GM12874 (cell line): ENCODE results near the gene MCC.

Experiments used
- TF ChIP-seq, protein P1 (sequence below): IDR thresholded peaks from 2 replicates; pipeline ENCODE4 v1.5.1; 2011; ENCODE audit warnings: low read depth, mild to moderate bottlenecking, control low read depth, low read length, moderate library complexity; ENCODE audit not compliant: insufficient read depth

The MCC gene

DNA sequence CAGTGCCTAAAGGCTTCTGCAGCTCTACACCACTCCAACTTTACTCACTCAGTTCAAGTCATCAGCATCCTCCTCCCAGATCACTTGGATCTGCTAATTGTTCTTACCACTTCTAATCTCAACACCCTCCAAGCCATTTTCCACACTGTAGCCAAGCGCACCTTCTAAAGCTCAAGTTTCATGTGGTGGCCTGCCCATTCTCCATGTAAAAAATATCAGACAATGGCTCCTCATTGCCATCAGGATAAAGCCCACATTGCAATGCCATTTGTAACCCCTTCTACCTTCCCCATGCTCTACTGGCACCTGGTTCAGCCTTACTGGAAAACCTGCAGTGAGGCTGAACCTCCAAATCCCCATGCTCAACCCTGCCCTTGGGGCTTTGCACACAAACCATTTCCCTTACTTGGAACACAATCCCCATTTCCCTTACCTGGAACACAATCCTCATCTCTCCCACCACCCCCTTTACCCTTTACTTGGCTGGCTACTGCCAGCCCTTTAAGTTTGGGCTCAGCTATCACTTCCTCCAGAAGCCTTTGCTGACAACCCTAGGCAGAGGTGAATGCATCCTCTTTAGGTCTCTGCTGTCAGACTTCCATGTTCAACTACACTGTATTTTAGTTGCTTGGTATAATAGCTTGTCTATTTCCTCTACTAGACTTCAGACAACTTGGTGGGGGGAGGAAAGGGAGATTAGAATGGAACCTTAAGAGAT lies 273.5 kb downstream of the MCC start:
- TF ChIP-seq, protein P1, sequence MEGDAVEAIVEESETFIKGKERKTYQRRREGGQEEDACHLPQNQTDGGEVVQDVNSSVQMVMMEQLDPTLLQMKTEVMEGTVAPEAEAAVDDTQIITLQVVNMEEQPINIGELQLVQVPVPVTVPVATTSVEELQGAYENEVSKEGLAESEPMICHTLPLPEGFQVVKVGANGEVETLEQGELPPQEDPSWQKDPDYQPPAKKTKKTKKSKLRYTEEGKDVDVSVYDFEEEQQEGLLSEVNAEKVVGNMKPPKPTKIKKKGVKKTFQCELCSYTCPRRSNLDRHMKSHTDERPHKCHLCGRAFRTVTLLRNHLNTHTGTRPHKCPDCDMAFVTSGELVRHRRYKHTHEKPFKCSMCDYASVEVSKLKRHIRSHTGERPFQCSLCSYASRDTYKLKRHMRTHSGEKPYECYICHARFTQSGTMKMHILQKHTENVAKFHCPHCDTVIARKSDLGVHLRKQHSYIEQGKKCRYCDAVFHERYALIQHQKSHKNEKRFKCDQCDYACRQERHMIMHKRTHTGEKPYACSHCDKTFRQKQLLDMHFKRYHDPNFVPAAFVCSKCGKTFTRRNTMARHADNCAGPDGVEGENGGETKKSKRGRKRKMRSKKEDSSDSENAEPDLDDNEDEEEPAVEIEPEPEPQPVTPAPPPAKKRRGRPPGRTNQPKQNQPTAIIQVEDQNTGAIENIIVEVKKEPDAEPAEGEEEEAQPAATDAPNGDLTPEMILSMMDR = no peak

DNA sequence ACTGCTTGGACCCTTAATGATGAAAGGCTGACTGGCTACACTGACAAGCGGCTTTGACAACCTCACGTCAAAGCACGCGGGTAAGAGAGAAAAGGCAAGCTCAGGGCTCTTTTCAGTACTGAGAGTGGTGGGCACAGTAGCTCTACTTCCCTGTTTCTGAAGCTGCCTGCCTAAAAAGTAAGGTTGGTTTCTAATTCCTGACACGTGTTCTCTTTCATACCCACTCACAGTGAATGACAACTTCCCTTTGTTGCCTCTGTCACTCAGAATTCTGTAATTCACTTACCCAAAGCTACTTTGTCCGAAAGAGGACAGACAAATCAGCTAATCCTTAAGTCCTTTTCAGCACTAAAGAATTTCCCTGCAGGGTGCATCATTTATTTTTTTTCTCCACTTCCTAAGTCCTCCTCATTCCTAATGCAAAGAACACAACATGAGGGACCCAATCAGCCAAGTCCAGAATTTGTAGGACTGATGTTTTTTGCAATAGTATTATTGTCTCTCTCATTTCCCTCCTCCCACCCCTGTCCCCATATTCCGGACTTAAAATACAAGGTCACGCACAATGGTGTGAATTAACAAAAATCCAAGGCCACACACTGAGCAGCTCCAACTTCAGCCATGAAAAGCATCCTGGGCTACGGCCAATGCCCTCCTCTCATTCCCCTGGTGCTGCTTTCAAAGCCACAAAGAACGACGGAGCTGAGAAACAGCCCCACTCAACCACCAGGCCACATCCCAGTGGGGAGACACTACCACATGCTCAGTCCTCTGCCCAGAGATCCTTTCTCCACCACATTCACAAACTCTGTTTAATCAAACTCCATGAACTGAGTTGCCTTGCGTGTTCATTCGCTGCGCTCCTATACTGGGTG lies 274.5 kb downstream of the MCC start:
- TF ChIP-seq, protein P1 = no peak

DNA sequence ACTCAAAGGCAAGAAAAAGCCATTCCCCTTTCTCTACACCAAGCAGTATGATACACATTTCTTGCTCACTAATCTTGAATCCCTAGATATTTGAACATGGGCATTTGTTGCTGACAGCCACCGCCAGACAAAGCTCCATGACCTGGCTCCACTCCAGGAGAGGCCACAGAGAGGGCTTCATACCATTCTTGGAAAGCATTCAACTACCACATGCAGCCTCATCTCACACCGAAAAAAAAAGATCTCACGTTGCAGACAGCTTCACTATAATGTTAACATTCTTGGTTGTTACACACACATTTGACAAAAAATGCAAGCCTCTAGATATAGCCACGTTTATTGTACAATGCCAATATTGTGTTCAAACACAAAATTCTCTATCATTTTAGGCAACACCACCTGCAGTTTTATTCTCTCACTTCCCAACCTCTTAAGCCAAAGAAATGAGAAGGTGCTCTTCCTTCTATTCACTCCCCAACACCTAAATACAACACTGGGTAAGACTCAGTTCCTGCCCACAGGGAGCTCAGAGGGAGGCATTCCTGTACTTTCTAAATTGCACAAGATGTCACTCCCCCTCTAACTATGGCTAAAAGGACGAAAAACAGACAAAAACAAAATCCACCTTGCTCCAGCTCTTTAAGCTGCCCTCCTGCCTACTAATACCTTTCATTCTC lies 275.9 kb downstream of the MCC start:
- TF ChIP-seq, protein P1 = no peak

DNA sequence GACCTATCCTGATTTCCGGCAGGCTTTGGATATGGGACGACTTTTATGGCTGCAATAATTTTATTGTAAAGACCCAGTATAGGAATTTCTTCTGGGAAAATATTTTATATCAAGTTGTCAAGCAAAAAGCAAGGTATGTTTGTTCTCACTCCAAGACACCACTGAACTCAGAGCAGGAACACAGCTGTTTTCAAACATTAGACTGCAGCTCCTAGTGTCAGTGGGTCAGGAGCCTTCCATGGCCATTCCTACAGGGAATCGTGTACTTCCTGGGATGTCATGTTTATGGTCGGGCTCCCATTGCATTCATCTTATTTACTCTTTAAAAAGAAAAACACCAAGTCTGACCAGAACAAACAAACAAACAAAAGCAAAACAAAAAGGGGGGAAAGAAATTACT lies 278.8 kb downstream of the MCC start:
- TF ChIP-seq, protein P1 = no peak

DNA sequence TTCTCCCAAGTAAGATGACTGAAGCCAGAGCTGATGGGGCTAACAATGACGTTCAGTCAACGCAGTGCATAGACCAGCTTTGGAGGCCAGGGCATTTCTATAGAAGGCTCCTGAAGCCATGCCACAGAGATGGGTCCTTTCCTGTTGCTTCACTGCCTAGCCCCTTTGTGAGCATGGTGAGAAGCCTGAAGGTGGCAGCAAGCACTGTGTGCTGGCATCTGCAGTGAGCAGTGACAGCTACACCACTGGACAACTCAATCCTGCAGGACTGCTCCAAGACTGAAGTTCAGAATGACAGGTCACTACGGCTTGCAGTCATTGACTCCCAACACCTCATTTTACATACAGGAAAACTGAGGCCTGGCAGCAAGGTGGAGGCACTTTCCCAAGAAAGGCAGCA lies 282.4 kb downstream of the MCC start:
- TF ChIP-seq, protein P1 = no peak

DNA sequence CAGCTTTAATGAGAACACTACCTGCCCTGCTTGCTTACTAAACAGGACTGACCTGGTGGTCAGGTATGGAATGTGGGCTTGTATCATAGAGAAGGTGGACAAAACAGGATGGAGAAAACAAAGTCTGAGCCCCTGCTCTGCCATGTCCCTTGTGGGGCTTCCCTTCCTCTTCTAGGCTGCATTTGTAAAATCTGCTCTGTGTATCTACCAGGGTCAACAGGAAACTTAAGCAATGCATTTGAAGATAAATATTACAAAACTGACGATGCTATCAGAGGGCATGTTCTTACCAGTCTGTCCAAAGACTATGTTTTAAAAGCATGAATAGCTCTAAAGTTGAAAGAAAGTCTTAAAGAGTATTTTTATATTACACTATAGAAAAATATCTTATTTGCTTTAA lies 282.9 kb downstream of the MCC start:
- TF ChIP-seq, protein P1 = no peak

DNA sequence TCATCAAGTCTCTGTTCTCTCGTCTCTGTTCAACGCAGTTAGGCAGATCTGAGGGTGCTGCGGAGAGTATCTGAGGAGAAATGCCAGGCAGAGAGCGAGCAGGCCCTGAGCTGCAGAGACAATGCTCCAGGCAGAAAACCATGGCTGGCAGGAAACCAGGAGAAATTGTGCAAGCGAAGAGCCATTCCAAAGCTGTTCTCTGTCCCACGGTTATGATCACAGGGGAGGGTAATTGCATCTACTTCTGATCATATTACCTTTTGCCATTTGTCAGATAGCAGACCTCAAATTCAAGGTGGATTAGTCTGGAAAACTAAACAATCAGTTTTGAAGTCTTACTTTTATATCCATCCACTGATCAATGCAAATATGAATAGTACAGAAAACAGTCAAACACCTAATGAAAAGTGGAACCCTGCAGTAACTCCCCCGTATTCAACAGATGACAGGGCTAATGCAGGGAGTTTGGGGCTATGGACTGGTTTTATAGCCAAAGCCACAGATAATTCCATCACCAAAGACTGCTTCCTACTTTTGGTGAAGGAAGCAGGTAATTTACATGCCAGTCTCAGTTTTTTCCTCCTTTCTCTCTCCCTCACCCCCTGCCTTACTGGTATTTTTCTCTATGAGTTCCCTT lies 283.6 kb downstream of the MCC start:
- TF ChIP-seq, protein P1 = no peak
